WTC11 (cell line): ENCODE results near the gene TNIP1.

Source experiments
- ATF3 ChIP-seq: sonication (generic); formaldehyde crosslinking; conservative IDR thresholded peaks from 2 replicates; pipeline ENCODE4 v1.8.1; 2022; ENCODE audit warnings: mild to moderate bottlenecking, missing genetic modification reagents
- CTCF ChIP-seq: fragments of 200-600 bp; IDR thresholded peaks from 2 replicates; pipeline ENCODE4 v1.8.0; 2022; ENCODE audit warnings: antibody characterized with exemption
- STAT6 ChIP-seq: sonication (generic); formaldehyde crosslinking; conservative IDR thresholded peaks from 2 replicates; pipeline ENCODE4 v1.8.1; 2023; ENCODE audit warnings: mild to moderate bottlenecking, low read depth, missing genetic modification reagents, moderate library complexity
- TF ChIP-seq, protein P1 (sequence below): sonication (generic); formaldehyde crosslinking; IDR thresholded peaks from 2 replicates; pipeline ENCODE4 v1.8.1; 2023; ENCODE audit warnings: mild to moderate bottlenecking, missing genetic modification reagents, moderate library complexity

- no peak for TF ChIP-seq CTCF
- no peak for TF ChIP-seq STAT6 (CRISPR knock-in tag)
- TF ChIP-seq, protein P1, sequence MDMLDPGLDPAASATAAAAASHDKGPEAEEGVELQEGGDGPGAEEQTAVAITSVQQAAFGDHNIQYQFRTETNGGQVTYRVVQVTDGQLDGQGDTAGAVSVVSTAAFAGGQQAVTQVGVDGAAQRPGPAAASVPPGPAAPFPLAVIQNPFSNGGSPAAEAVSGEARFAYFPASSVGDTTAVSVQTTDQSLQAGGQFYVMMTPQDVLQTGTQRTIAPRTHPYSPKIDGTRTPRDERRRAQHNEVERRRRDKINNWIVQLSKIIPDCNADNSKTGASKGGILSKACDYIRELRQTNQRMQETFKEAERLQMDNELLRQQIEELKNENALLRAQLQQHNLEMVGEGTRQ (CRISPR knock-in tag), result no peak
- no peak for TF ChIP-seq ATF3
Observed at GRCh38 chr5:151072630-151073025, 8.2 kb downstream of the TNIP1 start.
